Right lobe of liver (tissue), 4 donors: ENCODE data around the gene PLCB1.

Experiments
- POLR2A ChIP-seq: fragments of 450-650 bp; IDR thresholded peaks from one replicate; pipeline ENCODE4 v1.6.1; 2017; ENCODE audit warnings: antibody characterized with exemption, mild to moderate bottlenecking
- TF ChIP-seq, protein P1 (sequence below), 4 donors: fragments of 200-600 bp in 3 of 4; fragments of 450-650 bp in 1 of 4; IDR thresholded peaks; one replicate each; pipeline versions ENCODE4 v1.5.1 to v1.8.0; 2016 to 2022; ENCODE audit warnings: antibody characterized with exemption in 4 of 4, mild to moderate bottlenecking in 2 of 4
- donor health status: DM: no; HTN: no; CAD: no.
- donor health status: DM: no; HTN: no; CAD: no.
- donor health status: DM: no; HTN: yes; CAD: no.

DNA sequence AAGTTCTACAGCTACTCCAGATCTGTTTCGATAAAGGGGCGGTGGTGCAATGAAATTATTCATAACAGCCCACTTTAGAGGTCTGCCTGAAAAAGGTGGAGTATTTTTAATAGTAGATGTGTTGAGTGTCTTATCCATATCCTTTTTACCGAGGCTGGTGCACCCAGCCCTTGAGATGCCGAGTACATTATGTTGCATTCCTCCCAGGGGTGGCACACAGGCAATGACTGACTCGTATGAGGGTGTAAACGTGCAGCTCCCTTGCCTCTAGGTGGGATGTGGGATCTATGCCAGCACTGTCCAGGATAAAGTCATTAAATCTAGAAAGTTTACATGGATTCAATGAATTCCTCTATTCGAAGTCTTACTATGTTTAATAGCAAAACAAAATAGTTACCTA, 355.6 kb downstream of the PLCB1 start:
- TF ChIP-seq, protein P1, sequence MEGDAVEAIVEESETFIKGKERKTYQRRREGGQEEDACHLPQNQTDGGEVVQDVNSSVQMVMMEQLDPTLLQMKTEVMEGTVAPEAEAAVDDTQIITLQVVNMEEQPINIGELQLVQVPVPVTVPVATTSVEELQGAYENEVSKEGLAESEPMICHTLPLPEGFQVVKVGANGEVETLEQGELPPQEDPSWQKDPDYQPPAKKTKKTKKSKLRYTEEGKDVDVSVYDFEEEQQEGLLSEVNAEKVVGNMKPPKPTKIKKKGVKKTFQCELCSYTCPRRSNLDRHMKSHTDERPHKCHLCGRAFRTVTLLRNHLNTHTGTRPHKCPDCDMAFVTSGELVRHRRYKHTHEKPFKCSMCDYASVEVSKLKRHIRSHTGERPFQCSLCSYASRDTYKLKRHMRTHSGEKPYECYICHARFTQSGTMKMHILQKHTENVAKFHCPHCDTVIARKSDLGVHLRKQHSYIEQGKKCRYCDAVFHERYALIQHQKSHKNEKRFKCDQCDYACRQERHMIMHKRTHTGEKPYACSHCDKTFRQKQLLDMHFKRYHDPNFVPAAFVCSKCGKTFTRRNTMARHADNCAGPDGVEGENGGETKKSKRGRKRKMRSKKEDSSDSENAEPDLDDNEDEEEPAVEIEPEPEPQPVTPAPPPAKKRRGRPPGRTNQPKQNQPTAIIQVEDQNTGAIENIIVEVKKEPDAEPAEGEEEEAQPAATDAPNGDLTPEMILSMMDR (IDR thresholded peaks at IDR 0.05), result no peak
- no peak for TF ChIP-seq POLR2A
